Measurements from ENCODE around the gene RAB36. TPM values are rescaled to one million over a fixed set of nuclear protein-coding genes. Genes with fewer than 3 reads are reported as not detected.

RAB36 gene
- total and polyA plus RNA-seq, 4 donors = 0.22 to 0.56 (median 0.37) TPM

GRCh38 chr22:23126165-23127054 is 18.9 kb upstream of the RAB36 start:
- no peak overlapping the region for H3K4me3 ChIP-seq (ENCODE audit: low read depth in 1 of 3, low read length in 3 of 3)
- no peaks in the 10 kb centered on the region for H3K27me3 ChIP-seq (ENCODE audit: control insufficient read depth in 4 of 4, insufficient read depth in 4 of 4, low read length in 3 of 4)
- no peaks in the 10 kb centered on the region for H3K36me3 ChIP-seq (ENCODE audit: control insufficient read depth in 4 of 4, insufficient read depth in 3 of 4, low read depth in 1 of 4, low read length in 3 of 4)
- no peak overlapping the region for H3K27ac ChIP-seq (ENCODE audit: low read depth in 1 of 2, low read length in 2 of 2)
- WGBS = 89% methylated on average over 14 of the region's 14 CpGs
- no peaks in the 10 kb centered on the region for H3K9me3 ChIP-seq (ENCODE audit: control insufficient read depth in 4 of 4, low read length in 3 of 4)
- no peak overlapping the region for H3K9ac ChIP-seq (ENCODE audit: low read depth in 1 of 2, low read length in 2 of 2)
- H3K4me1 ChIP-seq (ENCODE audit: control insufficient read depth in 4 of 4, insufficient read depth in 4 of 4, low read length in 3 of 4) = peaks cover 0 to 4% (median 0%) of the 10 kb centered on the region in 4 donors
- no peak for DNase-seq (ENCODE audit: low spot score)
- no peak for TF ChIP-seq FOXA1 (IDR thresholded peaks at IDR 0.05)
- no peak for TF ChIP-seq RXRA (IDR thresholded peaks at IDR 0.05)
- TF ChIP-seq SP1 (IDR thresholded peaks at IDR 0.05) = no peak
- no peak for TF ChIP-seq HNF4A (conservative IDR thresholded peaks at IDR 0.05)
- TF ChIP-seq CTCF (IDR thresholded peaks at IDR 0.05; ENCODE audit: low read depth, low read length, missing input control) = no peak
- no peak for TF ChIP-seq ZBTB33 (IDR thresholded peaks at IDR 0.05)
- TF ChIP-seq NR2F2 (IDR thresholded peaks at IDR 0.05) = no peak
- TF ChIP-seq, protein P1, sequence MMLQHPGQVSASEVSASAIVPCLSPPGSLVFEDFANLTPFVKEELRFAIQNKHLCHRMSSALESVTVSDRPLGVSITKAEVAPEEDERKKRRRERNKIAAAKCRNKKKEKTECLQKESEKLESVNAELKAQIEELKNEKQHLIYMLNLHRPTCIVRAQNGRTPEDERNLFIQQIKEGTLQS (IDR thresholded peaks at IDR 0.05) = no peak
- no peak for TF ChIP-seq JUND (IDR thresholded peaks at IDR 0.05)
- no peak for TF ChIP-seq EGR1 (IDR thresholded peaks at IDR 0.05; ENCODE audit: low read depth in 2 of 2)
- TF ChIP-seq, protein P2, sequence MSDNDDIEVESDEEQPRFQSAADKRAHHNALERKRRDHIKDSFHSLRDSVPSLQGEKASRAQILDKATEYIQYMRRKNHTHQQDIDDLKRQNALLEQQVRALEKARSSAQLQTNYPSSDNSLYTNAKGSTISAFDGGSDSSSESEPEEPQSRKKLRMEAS (IDR thresholded peaks at IDR 0.05) = no peak
- TF ChIP-seq RAD21 (IDR thresholded peaks at IDR 0.05) = no peak
- no peak for TF ChIP-seq YY1 (IDR thresholded peaks at IDR 0.05)
- TF ChIP-seq GABPA (IDR thresholded peaks at IDR 0.05 in 1 of 2, conservative IDR thresholded peaks at IDR 0.05 in 1 of 2) = no peak
- no peak for TF ChIP-seq TAF1 (conservative IDR thresholded peaks at IDR 0.05)
- no peak for TF ChIP-seq FOXA2 (IDR thresholded peaks at IDR 0.05)
- no peak for TF ChIP-seq REST (IDR thresholded peaks at IDR 0.05)
- no peak for TF ChIP-seq HNF4G (IDR thresholded peaks at IDR 0.05)

Measured in liver (tissue), 9 donors.